HG03060 (cell line): Measurements from ENCODE around the gene IL9.

Experiments
- ATAC-seq: cut with Tn5 transposase; IDR thresholded peaks from one replicate; pipeline ENCODE4 v1.9.1; 2021; ENCODE audit warnings: low read depth, moderate number of reproducible peaks; ENCODE audit not compliant: unreplicated experiment

IL9 gene

DNA sequence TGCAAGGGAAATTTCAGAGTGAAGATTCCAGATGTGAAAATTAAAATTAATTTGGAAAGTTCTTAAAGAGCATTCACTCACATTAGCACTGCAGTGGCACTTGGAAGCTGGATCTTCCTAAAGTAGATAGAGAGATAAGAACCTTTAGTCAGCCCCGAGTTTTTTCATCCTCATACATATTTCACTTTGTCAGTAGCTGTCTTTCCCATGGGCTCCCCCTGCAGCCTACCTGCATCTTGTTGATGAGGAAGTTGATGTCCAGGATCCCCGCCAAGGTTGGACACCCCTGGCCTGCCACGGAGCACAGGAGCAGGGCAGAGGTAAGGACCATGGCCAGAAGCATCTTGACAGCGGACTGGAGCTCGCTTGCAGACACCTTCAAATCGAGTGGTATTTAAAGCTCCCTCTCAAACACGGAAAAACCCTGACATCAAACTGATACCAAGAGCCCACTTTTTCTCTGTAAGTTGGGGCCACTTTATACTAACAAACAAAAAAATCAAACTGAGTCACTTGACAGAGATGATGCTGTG, at the start of gene IL9:
Gene IL9, minus strand, starts transcription at position 368 of the 533 bp plus-strand sequence. Its CDS starts 25 bp downstream, at position 343.
- ATAC-seq, result no peak

DNA sequence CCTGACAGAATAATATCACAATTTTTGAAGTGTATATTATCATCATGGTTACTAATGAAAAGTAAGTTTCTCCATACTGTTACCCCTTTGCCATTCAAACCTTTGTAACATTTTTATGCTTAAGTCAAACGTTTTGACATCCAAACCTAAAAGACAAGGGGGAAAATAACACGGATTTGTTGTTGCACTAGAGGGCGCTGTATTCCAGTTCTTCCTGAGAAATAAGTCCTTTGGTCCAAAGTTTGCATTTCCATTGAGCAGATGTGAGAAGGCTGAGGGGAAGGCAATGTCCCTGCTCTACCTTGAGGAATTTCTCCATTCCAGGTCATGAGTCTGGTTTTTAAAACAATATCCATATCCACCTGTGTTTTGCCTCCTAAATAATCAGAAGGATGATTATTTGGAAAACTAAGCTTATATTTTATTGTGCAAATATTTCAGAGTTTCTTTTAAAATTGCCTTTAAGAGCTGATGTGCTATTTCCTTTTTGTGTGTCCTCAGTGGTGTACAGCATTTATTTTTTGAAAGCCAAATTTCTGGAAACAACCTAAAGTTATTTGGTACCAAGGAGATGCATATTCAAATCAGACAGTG, 49.4 kb upstream of the IL9 start:
- ATAC-seq, result no peak

DNA sequence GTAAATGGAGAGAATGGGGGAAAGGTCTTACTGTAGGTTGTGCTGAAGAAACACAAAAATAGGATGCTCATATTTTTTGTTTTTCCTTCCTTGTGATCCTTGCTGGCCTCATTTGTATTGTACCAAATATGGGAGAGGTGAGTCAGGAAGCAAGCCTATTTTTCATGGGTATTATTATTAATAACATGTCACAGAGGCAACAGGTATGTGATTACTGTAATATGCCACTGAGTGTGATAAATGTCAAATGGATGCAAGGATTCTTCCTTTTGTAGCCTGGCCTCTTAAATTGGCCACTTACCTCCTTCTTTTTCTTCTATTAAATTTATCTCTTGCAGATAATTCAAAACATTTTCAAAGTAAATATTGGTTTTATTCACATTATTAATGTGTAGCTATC, 48.9 kb upstream of the IL9 start:
- no peak for ATAC-seq

DNA sequence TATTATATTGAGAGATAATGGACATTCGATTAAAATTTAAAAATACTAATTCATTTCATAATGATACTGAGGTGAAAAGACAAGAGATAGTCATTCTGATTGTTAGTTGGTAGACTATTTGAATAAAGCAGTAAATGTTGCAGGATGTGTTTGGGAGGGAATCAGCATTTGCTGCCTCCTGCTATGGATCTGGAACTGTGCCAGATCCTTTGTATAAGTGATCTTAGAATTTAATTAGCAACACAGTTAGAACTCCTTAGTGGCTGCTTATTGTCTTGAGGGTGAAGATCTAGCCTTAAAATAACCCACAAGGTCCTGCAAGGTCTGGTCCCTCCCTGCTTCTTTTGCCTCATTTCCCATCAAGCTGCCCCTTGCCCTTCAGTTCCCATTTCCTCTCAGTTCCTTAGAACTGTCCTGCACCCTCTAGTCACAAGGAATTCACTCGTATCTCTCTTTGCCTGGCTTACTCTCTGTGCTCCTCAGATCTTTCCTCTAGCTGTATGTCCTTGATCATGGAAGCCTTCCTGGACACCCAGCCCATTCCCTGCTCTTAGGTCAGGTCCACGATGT, 46.6 kb upstream of the IL9 start:
- no peak for ATAC-seq

DNA sequence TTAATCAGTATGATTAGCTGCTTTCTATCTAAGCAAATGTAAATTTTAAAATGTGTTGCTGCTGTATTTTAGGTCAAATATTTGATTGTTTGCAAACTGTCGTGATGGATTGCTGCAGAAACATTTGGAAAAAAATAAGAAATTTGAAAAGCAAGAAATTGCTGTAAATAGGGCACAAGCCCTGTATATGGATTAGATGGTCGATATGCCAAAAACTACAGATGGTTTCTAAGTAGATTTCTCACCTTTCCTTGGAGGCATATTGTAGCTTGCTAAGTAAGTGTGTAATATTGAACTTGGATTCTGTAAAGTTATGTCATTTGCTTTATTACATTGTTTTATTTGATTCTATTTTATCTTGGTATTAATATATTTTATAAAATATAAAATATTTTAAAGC, 46.1 kb upstream of the IL9 start:
- no peak for ATAC-seq

DNA sequence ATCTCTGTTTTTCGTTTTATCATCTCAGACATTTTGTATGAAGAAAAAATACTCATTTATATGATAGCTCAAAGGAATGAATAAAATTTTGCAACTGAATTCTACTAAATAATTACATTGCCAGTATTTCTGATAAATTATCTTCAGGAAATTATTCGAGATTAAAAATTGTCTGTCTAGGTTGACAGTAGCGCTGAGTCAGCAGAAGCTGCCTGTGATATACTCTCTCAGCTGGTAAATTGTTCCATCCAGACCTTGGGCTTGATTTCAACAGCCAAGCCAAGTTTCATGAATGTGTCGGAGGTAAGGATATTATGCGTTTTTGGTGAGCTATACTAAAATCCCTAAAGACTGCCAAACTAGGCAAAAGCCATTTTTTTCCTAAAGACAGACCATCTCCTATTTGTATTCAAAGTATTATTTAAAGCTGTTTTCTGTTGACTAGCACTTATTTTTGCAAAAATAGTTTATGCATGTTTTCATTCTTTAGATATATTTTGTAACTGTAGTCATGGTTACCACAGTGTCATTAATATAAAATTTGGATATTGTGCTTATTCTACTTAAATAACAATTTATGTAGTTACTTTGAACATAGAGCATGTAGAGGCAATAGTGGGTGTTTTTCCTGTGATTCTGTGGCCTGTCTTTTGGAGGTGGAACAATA, 41.7 kb upstream of the IL9 start:
- no peak for ATAC-seq

DNA sequence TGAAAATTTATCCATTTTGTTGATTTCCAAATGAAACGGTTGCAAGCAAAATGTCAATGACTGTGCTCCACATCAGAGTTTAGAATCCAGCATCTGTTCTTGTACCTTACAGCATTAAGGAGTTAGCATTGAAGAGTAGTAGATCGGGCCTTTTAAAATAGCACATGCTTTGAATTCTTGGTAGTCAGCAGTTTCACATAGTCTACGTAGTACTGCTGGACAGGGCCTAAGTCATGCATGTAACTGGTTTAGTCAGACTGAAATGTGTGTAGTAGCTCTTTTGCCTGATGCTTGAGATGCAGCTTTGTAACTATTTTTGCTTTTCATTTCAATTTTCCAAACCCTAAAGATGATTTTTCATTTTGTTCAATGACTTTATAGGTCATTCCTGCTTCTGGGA, 39.3 kb upstream of the IL9 start:
- ATAC-seq, result no peak

DNA sequence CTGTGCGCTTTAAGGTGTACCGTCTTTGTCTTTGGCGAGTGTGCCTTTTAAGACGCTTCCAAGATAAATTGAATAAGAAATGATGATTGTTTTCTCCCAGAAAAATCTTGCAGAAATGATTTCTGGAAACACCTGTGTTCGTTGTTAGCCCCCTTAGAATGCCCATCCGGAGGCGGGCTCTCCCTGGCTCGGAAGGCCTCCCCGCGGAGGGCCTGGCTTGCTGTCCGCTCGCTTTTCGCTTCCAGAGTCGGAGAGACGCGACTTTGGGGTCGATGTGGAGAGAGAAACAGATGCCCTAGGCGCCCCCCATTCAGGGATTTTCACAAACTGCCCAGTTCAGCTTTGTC, 35.3 kb upstream of the IL9 start:
- ATAC-seq, result no peak

DNA sequence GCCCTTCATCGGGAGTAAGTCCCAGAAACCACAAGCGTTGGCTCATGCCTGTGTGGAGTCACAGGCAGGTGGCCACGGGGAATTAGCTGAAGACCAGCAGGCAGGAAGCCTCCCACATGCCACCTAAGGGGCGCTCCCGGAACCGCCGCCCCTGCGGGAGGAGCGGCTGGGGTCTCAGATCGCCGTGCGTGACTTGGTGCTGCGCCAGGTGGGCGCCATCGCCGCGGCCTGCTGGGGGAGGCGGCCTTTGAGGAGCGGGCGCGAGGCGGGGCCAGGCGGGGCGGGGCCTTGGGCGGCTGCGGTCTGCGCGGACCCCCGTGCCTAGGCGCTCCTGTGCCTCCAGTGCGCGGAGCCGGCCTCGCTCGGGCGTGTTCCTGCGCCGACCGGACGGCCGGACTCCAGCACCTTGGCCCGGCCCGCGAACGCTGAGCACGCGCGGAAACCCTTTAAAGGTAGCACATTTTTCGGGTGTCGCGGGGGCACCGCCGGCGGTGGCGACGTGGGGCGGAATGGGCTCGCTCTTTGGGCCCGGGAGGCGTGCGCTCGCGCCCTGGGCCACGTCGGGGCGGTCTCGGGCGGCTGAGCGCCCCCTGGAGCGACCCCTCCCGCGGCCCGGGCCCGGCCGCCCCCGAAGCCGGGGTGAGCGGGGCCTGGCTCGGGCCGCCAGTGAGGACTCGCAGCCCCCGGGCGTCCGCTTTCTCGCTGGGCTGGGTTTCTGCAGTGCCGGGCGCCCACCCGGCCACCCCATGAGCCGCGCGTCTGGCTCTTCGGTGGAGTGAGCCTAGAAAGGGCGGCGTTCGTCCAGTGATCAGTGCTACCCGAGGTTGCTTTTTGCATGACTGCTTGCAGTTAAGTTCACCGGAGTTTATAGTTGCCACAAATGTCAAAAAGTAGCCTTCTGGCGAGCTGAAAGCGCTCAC, 34.6 kb upstream of the IL9 start:
- no peak for ATAC-seq

DNA sequence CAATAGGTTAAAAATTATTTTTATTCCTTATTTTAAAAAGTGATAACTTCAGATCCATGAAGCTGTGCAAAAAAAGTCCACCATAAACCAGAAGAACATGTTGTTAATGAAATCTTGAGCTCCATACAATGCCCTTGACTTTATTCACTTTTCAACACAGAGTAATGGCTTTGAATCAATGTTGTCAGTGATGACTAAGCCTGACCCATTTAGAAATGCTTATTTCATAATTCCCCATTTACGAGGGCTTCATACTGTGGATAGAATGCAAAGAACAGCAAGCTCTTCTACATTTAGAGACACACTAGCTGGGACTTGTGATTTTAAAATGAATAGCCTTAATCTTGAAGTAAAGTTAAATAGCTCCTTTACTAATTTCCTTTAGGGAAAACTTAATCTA, 25.7 kb upstream of the IL9 start:
- no peak for ATAC-seq

DNA sequence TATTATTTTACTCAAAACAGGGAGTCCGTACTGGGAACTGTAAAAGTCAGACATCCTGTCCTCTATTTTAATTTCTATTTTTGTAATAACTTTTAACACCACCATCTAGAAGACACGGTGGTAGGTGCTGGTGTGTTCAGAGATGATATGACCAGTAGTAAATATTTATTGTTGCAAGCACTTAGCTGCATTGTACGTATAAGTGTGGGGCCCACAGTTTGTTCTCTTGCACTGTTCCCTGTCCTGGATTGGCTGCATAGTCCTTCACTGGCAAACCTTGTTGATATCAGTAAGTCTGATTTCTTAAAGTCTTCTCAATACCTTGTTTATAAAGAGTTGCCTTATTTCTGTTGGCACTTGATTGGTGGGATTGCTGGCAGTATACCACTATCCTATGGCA, 24.6 kb upstream of the IL9 start:
- no peak for ATAC-seq

DNA sequence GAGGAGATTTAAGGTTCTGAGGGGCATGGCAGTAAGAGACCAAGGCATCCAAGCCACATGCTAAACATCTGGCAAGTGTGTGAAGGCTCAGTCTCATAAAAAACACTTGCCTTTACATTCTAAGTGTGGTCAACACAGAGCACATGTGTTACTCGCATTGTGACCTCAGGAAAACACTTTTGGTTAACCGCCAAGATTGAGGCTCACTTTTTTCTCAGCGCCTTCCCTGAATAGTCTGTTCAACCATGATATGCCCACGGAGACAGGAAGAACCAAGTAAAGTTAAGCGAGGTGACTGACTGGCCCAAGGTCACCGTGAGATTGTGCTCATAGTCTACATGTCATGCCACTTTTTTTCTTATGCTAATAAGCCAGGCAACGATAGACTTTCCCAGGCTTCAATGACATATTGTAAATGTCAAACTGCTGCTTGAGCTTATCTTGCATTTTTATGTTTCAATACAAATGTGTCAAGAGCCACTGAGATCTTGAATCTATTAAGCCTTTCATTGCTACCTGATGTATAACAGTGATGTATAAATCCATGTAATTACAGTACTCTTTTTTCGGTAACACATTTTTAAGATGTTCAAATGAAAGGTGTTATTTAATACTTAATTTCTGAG, 21.1 kb upstream of the IL9 start:
- no peak for ATAC-seq

DNA sequence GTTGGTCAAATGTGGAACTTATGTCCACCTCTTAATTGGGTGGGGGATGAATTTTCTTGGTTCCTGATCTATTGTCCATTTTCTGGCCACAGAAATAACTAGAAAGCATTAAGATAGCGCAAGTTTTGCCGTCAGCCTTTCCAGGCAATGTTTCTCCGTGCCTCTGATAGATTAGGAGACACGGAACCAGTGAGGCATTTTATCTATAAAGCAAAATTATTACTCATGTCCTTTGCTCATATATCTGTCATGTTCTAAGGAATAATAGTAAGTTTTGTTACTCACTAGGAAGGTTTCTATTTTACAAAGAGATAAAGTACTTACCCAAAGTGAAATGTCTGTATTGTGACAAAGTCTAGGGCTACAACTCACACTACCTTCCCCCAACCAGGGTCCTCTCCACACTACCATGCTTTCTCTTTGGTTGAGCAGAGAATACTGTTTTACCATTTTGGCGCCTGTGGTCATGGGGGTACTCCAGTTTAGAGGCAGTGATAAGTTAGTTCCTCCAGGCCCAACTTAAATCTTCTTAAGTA, 19.9 kb upstream of the IL9 start:
- no peak for ATAC-seq

DNA sequence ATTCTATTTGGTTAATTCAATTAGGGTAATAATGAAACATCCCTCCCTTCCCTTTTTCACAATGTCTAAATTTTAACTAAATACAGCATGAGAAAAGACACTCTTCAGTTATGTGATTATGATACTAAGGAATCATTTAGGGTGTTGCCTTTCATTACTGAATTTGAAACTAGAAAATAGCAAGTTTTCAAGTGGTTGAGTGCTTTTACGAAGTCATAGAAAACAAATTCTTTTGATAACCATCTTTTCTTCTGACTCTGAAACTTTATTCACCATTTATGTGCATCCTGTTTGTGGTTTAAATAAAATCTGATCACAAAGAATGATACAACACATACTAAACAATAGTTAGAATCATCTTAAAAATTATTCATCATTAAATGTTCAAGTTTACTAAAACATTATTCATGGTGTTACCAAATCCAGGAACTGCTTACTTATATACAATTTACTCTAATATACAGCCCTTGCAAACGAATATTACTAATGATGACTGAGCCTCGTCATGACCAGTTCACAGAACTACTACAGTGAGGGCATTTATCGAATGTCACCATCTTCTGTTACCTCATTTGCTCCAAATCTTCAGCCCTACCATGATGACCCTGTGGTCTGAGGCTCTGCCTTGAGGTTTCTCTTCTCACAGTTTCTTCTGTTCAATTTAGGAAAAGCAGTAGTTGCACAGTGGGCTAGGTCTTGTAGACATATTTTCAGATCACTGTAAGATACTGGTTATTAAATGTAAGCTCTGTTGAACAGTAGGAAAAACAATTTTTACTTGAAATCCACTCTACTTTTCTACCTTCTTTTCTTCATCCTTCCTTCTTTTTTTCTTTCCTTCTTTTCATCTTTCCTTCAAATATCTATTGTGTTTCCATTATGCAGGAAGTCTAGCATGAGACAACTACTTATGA, 18.3 kb upstream of the IL9 start:
- ATAC-seq, result no peak

DNA sequence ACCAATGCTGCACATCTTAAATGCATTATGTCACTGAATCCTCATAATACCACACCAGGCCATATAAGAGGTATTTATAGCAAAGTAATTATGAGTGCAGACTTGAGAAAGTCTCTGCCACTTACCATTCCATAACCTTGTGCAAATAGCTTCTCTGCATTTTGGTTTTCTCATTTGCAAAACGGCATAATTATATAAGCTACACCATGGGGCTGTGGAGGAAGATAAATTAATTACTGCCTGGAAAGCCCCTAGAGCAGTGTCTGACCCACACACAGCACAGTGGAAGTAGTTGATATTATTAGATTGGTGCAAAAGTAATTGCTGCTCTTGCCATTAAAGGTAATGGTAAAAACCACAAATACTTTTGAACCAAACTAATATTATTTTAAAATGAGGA, 9.5 kb upstream of the IL9 start:
- ATAC-seq, result no peak

DNA sequence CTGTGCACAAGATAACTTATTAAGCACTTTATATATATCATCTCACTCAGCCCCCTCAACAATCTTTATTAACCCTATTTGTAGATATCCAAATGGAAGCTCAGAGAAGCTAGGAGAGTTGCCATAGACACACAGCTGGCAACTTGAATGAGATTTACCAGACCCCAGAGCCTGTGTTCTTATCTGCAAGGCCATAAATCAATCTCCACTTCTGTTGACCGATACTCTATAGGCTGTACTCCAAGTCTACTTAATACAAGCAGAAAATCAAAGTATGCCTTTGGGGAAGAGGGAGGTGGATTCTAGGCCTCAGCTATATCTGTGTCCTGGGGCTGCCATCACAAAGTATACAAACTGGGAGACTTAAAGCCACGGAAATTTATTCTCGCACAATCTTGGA, 6.0 kb upstream of the IL9 start:
- ATAC-seq, result no peak

DNA sequence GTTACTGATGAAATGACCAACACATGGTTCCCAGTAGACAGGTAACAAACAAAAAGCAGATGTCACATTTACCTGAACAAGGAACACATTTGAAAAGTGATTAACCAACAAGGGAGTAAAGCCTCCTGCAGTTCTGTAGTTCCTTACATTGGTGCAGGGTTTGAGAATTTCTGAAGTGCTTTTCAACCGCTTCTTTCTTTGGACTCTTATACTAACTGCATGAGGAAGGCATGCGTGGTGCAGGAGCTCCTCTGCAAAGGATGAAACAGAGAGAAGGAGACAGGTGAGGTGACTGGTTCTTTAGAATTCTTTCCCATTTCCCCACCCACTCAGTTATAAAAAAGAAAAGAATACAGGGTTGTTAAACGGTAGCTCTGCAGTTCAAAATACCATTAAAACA, 4.6 kb upstream of the IL9 start:
- ATAC-seq, result no peak

DNA sequence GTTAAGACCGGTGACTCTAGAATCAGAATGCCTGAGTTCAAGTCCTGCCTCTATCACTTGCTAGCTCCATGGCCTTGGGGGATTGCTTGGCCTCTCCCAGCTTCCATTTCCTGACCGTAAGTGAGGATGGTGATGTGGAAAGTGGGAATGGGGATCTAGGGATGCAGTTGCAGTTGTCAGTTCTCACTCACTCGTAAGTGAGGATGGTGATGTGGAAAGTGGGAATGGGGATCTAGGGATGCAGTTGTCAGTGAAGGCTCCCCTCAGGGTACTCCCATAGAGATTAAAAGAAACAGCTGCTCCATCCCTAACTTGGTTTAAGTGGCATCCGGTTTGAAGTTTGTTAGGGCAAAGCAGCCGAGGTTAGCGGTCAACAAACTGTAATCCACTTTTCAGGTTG, 3.0 kb upstream of the IL9 start:
- ATAC-seq, result no peak

DNA sequence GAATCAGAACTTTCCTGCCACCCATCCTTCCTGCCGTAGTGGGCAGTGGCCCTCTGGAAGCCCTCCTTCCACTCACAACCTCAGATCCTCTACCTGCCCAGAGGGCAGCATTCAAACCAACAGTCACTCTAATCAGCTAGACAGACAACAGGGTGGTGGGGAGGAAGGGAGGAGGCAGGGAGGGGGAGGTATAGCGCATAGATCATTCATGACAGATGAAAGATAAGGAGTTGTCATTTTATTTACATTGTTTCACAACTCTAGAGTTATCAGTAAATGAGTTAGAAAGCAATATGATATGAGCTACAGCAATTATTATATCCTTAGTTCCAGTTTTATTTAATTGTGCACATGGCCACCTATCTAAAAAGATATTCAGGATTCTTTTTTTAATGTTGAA, 852 bp downstream of the IL9 start:
- ATAC-seq, result no peak
